ENCODE results near the gene CPHXL2. TPM values are rescaled to one million over a fixed set of nuclear protein-coding genes. Genes with fewer than 3 reads are reported as not detected.

CPHXL2 gene
- total RNA-seq, 1 donor from 2014 or later = not detected

DNA sequence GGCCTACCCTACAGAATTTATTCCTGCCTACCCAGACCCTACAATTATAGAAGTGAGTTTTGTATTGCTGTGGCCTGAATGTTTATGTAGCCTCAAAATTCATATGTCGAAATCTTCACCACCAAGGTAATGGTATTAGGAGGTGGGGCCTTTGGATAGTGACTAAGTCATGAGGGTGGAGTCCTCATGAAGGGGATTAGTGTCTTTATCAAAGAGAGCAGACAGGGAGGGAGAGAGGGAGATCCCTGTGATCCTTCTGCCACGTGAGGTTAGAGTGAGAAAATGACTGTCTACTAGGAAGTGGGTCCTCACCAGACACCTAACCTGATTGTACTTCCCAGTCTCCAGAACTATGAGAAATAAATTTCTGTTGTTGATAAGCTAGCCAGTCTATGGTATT is 25.4 kb upstream of the CPHXL2 start:
- Histone ChIP-seq H3K27me3 (ENCODE audit: control insufficient read depth, insufficient read depth, low read length) (no peaks in the 10 kb centered on the region), H3K4me3 (ENCODE audit: low read depth, low read length) (no peak overlapping the region), H3K36me3 (ENCODE audit: control insufficient read depth, insufficient read depth, low read length) (no peaks in the 10 kb centered on the region)
- TF ChIP-seq, protein P1, sequence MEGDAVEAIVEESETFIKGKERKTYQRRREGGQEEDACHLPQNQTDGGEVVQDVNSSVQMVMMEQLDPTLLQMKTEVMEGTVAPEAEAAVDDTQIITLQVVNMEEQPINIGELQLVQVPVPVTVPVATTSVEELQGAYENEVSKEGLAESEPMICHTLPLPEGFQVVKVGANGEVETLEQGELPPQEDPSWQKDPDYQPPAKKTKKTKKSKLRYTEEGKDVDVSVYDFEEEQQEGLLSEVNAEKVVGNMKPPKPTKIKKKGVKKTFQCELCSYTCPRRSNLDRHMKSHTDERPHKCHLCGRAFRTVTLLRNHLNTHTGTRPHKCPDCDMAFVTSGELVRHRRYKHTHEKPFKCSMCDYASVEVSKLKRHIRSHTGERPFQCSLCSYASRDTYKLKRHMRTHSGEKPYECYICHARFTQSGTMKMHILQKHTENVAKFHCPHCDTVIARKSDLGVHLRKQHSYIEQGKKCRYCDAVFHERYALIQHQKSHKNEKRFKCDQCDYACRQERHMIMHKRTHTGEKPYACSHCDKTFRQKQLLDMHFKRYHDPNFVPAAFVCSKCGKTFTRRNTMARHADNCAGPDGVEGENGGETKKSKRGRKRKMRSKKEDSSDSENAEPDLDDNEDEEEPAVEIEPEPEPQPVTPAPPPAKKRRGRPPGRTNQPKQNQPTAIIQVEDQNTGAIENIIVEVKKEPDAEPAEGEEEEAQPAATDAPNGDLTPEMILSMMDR (IDR thresholded peaks at IDR 0.05; ENCODE audit: insufficient read depth, low read length, severe bottlenecking) = no peak
- no peak for FAIRE-seq
- peak; percentile 24 for DNase-seq (ENCODE audit: low read depth)

DNA sequence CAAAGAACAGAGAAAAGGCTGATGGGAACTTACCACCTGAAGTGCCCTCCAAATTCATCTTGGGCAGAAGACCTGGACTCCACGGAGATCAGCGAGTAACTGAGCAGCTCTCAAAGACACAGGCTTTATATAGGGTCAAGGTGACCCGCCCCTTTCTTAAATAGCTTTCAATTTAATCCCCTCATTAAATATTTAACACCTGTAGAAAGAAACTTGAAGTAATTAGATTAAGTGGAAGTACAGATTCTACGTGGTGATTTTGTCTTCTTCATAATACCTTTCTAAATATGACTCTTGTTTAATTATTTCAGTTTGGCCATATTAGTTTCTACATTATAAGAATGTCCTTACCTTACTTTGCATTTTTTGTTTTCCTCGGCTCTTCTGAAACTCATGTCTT is 24.6 kb upstream of the CPHXL2 start, which contains the start of gene DUXB:
Gene DUXB (minus strand): TSS at position 101 of the 400 bp plus-strand sequence. CDS start 43 bp downstream, at position 58.
- Histone ChIP-seq H3K36me3 (ENCODE audit: control insufficient read depth, insufficient read depth, low read length) (no peaks in the 10 kb centered on the region), H3K27me3 (ENCODE audit: control insufficient read depth, insufficient read depth, low read length) (no peaks in the 10 kb centered on the region), H3K4me3 (ENCODE audit: low read depth, low read length) (no peak within 1 kb of the TSS)
- DNase-seq (ENCODE audit: low read depth) (no peak), FAIRE-seq (no peak)
- TF ChIP-seq, protein P1 (IDR thresholded peaks at IDR 0.05; ENCODE audit: insufficient read depth, low read length, severe bottlenecking) = no peak

DNA sequence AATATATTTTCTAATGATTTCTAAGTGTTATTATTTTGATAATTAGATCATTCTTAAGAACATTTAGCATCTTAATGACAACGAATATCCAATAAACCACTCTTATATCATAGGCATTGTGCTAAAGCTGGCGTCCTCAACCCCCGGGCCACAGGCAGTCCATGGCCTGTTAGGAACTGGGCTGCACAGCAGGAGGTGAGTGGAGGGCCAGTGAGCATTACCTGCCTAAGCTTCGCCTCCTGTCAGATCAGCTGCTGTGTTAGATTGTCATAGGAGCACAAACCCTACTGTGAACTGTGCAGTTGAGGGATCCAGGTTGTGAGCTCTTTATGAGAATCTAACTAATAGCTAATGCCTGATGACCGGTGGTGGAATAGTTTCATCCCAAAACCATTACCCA is 20.8 kb upstream of the CPHXL2 start:
- FAIRE-seq = no peak

DNA sequence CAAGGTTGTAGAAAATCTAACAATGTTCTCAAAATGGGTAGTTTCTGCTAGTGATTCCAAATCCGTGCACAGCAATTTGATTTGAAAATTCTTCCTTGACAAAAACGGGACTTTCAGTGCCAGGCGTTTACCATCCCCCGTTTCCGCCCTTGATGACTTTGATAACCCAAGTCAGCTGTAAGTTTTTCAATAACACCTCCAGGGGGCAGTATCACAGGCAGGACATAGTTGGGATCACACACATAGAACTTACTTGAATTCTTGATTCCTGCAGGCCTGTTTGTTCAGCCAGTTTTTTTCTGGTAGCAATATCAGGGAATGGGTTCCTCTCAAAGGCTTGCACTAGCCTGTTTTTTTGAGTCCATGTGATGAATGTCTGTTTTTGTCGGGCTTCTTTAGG is 18.9 kb upstream of the CPHXL2 start:
- no peak for DNase-seq (ENCODE audit: low read depth)
- H3K4me3 ChIP-seq (ENCODE audit: low read depth, low read length) = no peak overlapping the region
- no peak for FAIRE-seq
- TF ChIP-seq, protein P1 (IDR thresholded peaks at IDR 0.05; ENCODE audit: insufficient read depth, low read length, severe bottlenecking) = no peak
- no peaks in the 10 kb centered on the region for H3K27me3 ChIP-seq (ENCODE audit: control insufficient read depth, insufficient read depth, low read length)
- H3K36me3 ChIP-seq (ENCODE audit: control insufficient read depth, insufficient read depth, low read length) = no peaks in the 10 kb centered on the region

More for the DNA sequence above, 20.8 kb upstream of the CPHXL2 start:
- no peak for DNase-seq (ENCODE audit: low read depth)
- Histone ChIP-seq H3K36me3 (ENCODE audit: control insufficient read depth, insufficient read depth, low read length) (no peaks in the 10 kb centered on the region), H3K4me3 (ENCODE audit: low read depth, low read length) (no peak overlapping the region), H3K27me3 (ENCODE audit: control insufficient read depth, insufficient read depth, low read length) (no peaks in the 10 kb centered on the region)
- TF ChIP-seq, protein P1 (IDR thresholded peaks at IDR 0.05; ENCODE audit: insufficient read depth, low read length, severe bottlenecking) = no peak

DNA sequence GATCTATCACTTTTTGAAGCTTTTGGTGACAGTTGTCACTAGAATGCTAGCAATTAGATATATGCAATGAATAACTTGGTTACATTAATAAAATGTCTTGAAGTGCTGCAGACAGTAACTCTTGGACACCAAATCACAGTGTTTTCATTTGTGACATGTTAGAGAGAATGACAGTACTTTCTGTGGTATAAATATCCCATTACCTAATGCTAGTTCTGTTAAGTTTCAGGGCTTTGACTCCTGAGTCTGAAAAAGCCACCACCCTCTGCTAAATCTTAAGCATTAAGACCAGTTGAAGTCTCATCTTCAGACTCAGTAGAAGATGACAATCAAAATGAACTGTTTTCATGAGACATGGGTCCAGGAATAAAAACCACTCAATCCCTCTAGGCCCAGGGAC is 10.6 kb upstream of the CPHXL2 start:
- FAIRE-seq (no peak), DNase-seq (ENCODE audit: low read depth) (no peak)
- H3K27me3 ChIP-seq (ENCODE audit: control insufficient read depth, insufficient read depth, low read length) = no peaks in the 10 kb centered on the region
- TF ChIP-seq, protein P1 (IDR thresholded peaks at IDR 0.05; ENCODE audit: insufficient read depth, low read length, severe bottlenecking) = no peak
- no peak overlapping the region for H3K4me3 ChIP-seq (ENCODE audit: low read depth, low read length)
- H3K36me3 ChIP-seq (ENCODE audit: control insufficient read depth, insufficient read depth, low read length) = no peaks in the 10 kb centered on the region

DNA sequence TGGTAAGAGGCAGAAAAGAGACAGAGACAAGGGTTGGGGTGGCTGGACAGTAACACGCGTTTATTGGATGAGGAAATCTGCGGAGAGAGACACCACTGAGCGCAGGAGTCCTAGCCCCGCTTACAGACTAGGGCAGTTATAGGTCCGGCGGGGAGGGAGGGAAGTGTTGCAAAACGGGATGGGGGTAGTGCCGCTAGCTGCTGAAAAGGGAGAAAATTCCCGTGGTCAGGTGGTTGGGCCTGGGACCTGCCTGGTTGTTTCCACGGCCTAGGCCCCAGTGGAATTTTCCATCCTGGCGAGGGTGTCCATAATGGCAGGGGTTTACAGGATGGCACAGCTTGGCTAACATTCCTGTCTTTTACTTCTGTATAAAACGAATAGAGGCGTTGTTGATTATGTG is 5.5 kb upstream of the CPHXL2 start:
- H3K27me3 ChIP-seq (ENCODE audit: control insufficient read depth, insufficient read depth, low read length) = no peaks in the 10 kb centered on the region
- DNase-seq (ENCODE audit: low read depth) (no peak), FAIRE-seq (no peak)
- TF ChIP-seq, protein P1 (IDR thresholded peaks at IDR 0.05; ENCODE audit: insufficient read depth, low read length, severe bottlenecking) = no peak
- no peaks in the 10 kb centered on the region for H3K36me3 ChIP-seq (ENCODE audit: control insufficient read depth, insufficient read depth, low read length)
- H3K4me3 ChIP-seq (ENCODE audit: low read depth, low read length) = no peak overlapping the region

Measured in bronchial epithelial cell (primary cell).